HG03469 (cell line): ENCODE data around the gene KDM6A.
"Not testable (repeated sequence)": the region's sequence is repeated elsewhere in the genome, so short reads cannot be mapped to it uniquely, and the experiment has no call there.

Source experiments
- ATAC-seq: cut with Tn5 transposase; IDR thresholded peaks from one replicate; pipeline ENCODE4 v1.9.1; 2021; ENCODE audit warnings: mild to moderate bottlenecking, moderate library complexity, moderate number of reproducible peaks; ENCODE audit not compliant: unreplicated experiment

Gene KDM6A

DNA sequence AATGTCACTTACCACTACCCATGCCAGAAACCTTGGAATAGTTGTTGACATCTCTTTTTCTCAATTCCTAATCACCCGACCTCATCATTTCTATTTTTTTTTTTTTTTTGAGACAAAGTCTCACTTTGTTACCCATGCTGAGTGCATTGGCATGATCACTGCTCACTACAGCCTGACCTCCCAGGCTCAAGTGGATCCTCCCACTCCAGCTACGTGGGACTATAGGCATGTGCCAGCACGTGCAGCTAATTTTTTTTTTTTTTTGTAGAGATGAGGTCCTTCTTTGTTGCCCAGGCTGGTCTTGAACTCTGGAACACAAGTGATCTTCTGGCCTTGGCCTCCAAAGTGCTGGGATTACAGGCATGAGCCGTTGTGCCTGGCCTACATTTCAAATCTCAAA lies 12.0 kb downstream of the KDM6A start:
- ATAC-seq, result no peak

DNA sequence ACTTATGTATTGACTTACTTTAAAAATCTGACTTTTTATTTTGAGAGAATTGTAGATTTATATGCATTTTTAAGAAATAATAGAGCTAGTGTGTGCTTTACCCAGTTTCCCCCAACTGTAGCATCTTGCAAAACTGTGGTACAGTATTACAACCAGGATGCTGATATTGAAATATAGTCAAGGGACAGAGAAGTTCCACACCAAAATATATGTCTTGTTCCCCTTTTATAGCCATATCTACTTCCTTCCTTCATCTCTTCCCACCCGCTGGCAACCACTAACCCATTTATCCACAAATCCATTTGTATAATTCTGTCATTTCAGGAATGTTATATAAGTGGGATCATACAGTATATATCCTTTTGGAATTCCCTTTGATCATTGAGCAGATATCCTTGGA lies 16.8 kb downstream of the KDM6A start:
- ATAC-seq, result no peak

DNA sequence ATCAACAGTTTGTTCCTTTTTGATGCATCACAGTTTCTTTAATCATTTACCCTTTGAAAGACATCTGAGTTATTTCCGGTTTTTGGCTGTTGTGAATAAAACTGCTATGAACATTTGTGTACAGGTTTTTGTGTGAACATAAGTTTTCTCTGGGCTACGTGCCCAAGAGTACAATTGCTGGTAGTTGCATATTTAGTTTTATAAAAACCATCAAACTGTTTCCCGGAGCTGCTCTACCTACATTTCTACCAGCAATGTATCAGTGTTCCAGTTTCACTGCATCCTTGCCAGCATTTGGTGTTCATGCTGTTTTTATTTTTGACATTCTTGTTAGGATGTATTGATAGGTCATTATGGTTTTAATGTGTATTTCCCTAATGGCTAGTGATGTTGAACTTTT lies 17.3 kb downstream of the KDM6A start:
- no peak for ATAC-seq

DNA sequence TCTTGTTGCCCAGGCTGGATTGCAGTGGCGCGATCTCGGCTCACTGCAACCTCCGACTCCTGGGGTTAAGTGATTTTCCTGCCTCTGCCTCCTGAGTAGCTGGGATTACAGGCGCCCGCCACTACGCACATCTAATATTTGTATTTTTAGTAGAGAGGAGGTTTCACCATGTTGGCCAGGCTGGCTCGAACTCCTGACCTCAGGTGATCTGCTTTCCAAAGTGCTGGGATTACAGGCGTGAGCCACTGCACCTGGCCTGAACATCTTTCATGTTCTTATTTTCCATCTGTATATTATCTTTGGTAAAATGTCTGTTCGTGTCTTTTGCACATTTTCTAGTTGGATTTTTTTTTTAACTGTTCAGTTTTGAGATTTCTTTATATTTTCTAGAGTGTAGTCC lies 17.7 kb downstream of the KDM6A start:
- ATAC-seq, result not testable (repeated sequence)

DNA sequence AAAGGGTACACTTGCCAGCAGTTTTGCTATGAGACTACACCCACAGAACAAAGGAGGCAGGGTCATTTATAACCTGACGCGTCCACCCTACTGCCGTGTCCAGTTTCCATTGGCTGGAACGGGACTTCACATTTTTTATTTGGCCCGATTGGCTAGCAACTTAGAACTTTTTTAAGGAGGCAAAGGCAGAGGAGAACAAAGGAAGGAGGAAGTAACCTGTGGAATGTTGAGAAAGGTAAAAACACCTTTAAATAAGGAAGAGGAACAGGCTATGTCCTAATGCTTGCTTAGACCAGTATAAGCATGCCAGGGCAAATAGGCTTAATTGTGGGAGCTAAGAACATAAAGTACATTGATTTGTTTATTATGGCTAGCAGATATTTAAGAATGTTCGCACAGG lies 18.7 kb downstream of the KDM6A start:
- ATAC-seq, result no peak

DNA sequence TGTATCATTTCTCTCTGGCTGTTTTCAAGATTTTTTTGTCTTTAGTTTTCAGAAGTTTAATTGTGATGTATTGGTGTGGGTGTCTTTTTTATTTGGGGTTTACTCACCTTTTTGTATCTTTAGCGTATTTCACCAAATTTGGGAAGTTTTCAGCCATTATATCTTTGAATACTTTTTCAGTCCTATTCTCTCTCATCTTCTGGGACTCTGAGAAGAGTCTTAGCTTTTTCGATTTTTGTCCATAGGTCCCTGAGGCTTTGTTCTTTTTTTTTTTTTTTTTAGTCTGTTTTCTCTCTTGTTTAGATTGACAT lies 23.8 kb downstream of the KDM6A start:
- ATAC-seq, result no peak

DNA sequence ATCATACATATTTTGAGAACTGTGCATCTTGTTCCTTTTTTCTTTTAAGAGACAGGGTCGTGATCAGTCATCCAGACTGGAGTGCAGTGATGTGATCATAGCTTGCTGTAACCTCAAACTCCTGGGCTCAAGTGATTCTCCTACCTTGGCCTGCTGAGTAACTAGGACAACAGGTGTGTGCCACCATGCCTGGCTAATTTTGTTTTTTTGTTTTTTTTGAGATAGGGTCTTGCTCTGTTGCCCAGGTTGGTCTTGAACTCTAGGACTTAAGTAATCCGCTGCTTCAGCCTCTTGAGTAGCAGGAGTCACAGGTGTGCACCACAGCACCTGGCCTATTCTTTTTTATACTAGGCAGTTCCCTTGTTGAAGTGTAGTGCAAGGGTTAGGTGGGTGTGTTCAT lies 24.6 kb downstream of the KDM6A start:
- ATAC-seq, result no peak

DNA sequence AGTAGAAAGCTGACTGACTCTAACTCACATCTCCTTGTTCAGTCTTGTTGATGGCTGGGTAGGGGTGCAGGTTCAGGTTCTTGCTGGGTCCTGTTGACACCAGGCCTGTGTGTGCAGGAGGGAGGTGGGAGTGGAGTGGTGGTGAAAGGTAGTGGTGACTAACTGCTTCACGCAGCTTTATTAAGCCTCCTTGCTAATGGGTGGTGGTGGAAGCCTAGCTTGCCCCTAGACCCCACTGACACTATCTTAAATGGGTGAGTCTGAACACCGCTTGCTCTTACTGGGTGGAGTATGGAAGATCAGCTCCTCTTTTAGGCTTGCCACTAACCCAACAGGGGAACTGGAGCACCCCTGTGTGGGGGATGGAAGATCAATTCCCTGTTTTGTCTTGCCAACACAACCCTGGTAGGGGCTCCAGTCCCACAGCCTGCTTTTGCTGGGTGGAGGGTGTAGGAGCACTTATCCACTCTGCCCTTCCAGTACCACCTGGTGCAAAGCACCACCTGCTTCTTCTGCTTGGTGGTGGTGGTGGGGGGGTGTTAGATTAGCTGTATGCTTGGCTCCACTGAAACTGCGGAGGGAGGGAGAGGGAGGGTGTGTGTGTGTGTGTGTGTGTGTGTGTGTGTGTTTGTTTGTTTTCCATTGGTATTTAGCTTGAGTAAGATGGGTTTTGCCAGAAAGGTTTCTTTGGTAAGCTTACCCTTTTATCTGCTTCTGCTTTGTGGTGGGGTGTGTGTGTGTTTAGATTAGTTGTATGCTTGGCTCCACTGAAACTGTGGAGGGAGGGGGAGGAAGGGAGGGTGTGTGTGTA lies 25.6 kb downstream of the KDM6A start:
- no peak for ATAC-seq

DNA sequence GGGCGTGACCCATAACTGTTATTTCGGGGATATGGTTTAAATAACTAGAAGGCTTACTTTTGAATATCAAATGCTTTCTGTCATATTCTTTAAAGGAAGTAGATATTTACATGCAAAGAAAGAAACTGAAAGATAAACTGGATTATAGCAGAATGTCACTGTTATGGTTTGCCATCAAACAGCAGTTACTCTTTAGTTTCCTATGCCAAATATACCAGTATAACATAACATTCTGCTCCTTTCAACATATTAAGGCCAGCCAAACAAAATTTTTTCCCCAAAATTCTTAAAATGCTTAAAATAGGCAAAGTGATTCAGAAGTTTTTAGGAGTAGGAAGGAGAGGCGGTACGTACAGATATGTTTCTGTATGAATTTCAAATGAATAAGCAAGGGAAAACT lies 27.0 kb downstream of the KDM6A start:
- ATAC-seq, result no peak

DNA sequence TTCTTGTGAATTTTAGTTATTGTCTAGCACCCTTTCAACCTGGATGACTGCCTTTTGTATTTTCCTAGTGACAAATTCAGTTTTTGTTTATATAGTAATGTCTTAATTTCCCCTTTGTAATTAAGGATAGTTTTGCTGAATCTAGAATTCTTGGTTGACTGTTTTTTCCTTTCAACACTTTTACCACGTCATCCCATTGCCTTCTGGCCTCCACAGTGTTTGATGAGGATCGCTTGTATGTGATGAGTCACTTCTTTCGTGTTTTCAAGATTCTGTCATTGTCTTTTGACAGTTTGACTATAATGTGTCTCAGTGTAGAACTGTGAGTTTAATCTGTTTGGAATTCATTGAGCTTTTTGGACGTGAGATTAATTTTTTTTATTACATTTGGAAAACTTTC lies 30.1 kb downstream of the KDM6A start:
- ATAC-seq, result no peak

DNA sequence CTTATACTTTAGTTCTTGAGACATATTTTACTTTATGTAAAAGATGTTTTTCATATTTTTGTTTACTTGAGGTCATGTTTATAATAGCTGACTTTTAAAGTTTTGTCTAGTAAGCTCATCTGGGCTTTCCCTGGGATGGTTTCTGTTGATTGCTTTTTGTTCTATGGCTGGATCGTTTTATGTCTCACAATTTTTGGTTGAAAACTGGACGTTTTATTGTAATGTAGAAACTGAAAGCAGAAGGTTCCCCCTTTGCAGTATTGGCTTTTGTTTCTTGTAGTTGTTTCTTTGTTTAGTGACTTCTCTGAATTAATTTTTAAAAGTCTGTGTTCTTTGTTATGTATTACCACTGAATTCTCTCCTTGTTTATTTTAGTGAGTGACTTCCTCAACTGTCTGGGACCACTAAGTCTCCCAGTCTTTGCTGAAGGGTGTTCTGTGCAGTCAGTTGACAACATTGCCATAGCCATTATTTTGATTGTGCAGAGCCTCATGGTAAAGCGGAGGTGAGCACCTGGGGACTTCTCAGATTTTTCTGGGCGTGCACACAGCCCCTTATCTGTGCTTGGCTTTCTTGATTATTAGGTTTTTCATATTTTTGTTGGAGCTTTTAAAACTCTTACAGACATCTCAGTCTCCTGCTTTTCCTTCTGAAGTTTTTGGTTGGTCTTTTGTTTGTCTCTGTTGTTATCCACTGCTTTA lies 31.0 kb downstream of the KDM6A start:
- no peak for ATAC-seq

DNA sequence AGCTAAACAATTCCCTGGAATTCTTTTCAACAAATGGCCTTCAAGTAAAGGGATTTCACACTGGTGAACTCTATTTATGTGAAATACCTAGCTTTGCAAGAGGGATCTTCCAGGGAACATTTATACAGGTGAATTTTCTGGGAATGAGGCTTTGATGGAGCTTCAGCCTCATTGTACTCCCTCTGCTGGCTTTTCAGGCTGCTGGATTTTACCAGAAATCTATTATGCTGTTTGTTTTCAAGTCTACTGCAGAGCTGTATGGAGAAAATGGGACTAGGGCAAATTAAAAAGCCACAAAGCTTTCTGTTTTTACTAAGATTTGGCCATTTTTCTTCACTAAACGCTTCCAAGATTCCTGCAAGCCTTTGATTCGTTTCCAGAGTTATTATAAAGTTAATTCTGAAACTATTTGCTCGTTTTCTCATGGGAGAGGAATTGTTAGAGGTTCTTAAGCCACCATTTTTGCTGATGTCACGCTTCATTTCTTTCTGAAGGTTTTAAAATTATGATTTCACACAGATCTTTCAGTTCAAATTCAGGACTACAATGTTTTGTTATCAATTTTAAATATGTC lies 31.6 kb downstream of the KDM6A start:
- ATAC-seq, result no peak

DNA sequence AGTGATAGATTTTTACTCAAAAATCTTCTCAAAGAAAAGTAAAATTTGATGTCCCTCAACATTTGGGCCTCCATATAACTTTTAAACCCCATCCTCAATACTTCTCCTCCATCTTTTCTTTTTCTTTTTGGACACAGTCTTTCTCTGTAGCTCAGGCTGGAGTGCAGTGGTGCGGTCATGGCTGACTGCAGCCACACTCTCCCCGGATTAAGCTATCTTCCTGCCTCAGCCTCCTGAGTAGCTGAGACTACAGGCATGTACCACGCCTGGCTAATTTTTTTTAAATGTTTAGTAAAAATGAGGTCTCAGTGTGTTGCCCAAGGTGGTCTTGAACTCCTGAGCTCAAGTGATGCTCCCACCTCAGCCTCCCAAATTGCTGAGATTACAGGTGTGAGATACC lies 33.1 kb downstream of the KDM6A start:
- no peak for ATAC-seq

DNA sequence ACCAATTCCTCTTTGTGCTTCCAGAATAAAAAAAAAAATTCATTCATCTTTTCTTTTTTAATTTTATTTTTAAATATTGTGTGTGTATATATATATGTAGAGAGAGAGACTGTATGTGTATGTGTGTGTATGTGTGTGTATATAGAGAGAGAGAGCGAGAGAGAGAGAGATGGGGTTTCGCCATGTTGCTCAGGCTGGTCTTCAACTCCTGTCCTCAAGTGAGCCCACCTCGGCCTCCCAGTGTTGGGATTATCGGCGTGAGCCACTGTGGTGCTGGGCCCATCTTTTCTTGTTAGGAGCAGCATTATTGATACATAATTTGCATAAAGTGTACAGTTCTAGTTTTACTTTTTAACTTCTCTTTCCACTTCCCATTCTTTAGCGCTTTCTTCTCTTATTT lies 33.6 kb downstream of the KDM6A start:
- ATAC-seq, result no peak

DNA sequence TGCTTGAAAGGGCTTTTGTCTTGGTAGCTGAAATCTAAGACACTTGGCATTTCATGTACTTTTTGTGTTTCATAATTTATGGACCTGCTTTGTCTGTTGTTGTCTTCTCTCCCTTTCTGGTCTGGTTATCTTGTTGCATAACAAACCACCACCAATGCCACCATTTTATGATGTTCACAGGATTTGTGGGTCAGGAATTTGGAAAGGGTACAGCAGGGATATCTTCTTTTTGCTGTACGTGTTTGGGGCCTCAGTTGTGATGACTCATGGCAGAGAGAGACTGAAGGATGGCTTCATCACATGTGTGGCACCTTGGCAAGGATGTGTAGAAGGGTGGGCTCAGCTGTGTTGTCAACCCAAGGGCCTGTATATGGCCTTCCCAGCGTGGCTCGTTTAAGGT lies 35.2 kb downstream of the KDM6A start:
- ATAC-seq, result no peak

DNA sequence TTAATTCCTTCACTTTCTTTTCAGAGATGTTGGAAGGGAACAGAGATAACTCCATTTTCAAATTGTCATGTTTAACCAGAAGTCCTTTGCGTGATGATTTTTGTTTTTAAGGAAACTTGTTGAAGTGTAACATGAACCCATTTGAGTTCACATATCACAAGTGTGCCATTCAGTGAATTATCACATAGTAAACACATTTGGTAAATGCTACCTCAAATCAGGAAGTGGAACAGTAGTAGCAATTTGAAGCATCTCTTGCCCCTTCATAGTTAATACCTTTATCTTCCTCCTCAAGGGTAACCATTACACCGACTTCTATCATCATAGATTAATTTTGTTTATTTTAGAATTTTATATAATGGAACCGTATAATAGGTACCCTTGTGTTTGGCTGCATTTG lies 35.8 kb downstream of the KDM6A start:
- no peak for ATAC-seq

DNA sequence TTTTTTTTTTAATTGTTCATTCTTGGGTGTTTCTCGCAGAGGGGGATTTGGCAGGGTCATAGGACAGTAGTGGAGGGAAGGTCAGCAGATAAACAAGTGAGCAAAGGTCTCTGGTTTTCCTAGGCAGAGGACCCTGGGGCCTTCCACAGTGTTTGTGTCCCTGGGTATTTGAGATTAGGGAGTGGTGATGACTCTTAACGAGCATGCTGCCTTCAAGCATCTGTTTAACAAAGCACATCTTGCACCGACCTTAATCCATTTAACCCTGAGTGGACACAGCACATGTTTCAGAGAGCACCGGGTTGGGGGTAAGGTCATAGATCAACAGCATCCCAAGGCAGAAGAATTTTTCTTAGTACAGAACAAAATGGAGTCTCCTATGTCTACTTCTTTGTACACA lies 37.5 kb downstream of the KDM6A start:
- ATAC-seq, result not testable (repeated sequence)

DNA sequence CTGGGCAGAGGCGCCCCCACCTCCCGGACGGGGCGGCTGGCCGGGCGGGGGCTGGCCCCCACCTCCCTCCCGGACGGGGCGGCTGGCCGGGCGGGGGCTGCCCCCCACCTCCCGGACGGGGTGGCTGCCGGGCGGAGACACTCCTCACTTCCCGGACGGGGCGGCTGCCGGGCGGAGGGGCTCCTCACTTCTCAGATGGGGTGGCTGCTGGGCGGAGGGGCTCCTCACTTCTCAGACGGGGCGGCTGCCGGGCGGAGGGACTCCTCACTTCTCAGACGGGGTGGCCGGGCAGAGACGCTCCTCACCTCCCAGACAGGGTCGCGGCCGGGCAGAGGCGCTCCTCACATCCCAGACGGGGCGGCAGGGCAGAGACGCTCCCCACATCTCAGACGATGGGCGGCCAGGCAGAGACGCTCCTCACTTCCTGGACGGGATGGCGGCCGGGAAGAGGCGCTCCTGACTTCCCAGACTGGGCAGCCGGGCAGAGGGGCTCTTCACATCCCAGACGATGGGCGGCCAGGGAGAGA lies 38.1 kb downstream of the KDM6A start:
- ATAC-seq, result not testable (repeated sequence)

DNA sequence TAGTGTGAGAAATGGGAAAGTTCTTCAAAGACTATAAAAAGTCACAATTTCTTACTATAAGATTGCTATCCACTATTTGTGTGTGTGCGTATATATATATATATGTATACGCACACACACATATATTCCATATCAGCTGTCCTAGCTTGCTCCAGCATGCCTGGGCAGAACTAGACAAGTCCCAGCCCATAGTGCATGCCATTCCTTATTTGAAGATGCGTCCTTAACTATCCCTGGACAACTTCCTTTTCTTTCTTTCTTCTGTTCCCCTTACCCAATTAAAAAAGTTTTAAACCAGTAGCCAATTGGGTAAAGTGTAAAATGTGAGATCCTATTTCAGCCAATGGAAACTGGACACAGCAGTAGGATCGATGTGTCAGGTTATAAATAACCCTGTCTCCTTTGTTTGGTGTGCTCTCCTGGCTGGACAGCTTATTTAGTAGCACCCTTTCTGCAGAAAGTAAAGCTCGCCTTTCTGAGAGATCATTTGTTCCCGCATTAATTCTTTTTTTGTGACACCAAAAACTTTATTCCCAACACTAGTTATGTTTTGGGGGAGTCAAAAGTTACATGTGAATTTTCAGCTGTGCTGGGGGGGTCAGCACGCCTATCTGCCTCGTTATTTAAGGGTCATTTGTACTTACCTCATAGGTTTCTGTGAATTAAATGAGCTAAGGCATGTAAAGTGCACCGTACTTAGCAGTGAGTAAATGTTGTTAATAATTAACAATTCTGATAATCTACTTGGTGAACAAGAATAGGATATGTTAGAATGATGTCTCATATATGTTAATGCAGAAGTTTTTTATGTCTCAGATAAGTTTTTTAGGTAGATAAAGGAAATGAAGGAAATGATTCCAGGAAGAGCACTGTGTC lies 40.9 kb downstream of the KDM6A start:
- ATAC-seq, result no peak

DNA sequence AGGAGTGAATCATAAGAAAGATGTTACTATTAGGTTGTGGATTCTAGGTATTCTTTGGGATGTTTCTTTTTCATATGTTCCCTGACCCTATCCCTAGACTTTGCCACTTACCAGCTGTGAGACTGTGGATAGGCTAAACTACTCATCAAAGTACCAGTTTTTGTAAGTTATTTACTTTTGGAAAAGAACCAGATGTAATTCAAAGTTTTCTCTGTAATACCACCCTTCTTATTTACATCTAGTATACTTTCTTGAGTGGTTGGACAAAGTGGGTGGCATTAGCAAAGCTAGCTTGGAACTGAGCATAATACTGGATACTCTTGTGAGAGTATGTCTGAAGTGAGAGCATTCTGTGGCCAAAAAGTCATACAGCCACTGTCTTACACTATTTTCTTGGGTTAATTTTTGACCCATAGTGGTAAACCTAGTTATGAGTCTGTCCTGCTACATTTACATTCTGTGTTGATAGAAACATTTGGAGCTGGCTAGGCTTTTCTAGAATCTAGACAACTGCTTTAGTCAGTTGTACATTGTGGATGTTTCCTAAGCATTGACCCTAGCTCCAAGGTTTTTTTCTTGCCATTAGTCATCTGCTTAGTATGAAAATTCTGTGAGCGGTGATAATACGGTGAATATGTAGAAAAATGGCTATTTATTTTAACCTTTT lies 41.7 kb downstream of the KDM6A start:
- ATAC-seq, result no peak
